HG02798 (cell line): ENCODE data around the gene MDH1.
"Not testable (repeated sequence)": the region's sequence is repeated elsewhere in the genome, so short reads cannot be mapped to it uniquely, and the experiment has no call there.

Source experiments
- ATAC-seq: cut with Tn5 transposase; IDR thresholded peaks from one replicate; pipeline ENCODE4 v1.9.1; 2021; ENCODE audit warnings: mild to moderate bottlenecking; ENCODE audit not compliant: unreplicated experiment, poor library complexity

MDH1 gene

DNA sequence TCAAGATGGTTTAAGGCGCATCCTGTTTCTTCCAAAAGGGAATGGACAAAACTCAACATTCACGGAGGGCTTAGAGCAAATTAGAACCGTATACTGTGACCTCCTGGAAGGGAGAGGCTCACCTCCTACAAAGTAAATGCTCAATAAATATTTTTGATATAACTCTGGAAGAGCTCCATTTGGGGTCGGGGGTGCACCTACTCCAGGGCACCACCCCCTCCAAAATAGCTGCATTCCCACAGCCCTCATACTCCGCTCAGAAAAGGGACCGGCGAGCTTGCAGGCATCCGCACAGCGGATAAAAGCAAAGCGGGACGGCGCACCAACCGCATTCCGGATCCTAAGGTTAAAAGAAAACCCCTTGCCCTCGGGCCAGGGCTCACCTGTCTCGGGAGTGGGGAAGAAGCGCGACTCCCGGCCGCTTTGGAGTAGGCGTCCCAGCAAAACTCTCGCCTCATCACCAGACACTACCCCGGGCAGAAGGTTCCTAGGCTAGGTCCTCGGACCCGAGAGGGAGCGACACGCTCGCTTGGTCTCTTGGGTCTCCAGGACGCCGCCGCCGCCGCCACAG is 864 bp upstream of the MDH1 start:
- no peak for ATAC-seq

DNA sequence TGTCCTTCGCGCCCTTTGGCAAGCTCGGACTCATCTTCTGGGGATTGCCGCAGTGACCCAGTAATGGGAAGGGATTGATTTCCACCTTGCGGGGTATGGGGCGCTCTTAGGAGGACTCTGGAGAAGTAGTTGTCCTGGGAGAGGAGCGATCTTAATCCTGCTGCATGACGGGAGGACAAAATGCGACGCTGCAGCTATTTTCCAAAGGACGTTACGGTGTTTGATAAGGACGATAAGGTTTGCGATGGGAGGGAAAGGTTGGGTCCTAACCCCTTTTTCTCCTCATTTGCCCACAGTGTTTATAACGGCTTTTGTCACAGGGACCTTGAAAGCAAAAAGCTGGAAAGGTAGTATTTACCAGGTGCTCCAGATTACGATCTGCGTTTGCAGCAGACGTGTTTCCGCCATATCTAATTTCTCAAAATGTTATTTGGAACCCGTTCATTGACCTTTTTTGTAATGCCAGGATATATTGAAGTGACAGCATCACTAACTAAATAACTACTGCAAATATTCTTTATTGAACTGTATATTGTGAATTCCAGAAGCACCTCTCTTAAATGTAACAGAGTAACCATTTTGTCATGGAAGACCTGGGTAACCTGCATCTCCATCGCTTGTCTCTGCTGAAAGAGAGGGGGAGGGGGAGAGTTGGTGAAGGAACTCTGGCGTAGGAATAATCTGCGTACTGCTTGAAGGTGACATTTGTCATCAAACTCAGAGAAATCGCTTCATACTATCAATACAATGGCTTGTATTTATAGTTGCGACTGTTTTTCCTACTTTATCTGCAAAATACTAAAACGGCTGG is 590 bp downstream of the MDH1 start:
- ATAC-seq: no peak

DNA sequence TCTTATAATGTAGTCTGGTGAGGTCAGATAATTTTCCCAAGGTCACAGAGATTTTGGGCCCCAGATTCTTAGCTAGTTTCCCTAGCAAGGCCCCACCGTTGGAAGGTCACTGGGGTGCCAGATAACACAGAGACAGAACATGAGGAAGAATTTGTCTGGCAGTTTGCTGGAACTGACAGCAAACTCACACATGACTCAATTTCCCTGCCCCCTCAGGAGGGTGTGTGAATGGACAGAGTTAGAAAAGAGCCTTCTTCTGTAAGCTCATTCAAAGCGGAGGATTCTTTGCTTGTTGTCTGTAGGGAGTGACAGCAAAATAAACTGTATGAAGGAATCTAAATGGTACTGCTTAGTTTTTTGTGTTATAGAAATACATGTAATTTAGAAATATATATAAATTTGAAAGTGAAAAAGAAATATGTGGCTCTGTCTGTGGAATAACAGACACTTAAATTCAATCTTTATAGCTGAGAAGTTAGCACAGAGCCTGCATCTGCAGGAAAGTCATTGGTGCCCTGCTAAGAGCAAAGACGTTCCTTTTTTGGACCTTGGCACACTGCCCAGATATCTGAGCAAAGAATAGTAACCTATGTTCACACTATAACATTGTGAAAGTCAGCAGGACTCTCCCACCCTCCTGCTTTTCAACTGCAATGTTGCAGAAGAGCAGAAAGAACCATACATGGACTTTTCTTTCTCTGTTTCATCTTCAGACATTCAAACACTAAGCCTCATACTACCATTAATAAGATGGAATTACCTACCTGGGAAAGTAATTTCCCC is 2.1 kb downstream of the MDH1 start:
- ATAC-seq: no peak

DNA sequence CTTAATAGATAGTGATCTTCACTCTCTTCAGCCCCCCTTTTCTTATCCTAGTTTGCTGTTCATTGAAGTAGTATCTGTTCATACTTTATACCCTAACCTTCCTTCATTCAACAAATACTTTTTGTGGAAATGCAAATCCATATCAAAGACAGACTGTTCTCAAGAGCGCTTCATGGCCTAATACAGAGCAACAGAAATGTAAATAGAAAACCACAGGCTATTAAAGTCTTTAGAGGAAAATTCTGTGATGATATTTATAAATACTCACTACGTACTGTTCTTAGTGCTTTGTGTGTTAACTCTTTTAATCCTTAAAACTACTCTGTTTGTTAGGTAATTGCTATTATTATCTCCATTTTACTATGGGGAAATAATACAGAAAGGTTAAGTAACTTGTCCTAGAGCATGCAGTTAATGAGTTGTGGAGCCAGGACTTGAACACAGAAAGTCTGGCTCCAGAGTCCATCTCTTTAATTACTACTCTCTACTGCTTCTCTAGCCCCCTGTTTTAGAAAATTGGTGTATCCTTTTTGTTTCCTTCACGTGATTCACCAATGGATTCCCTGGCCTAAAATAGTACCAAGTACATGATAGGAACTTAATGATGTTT is 2.9 kb downstream of the MDH1 start:
- ATAC-seq: no peak

DNA sequence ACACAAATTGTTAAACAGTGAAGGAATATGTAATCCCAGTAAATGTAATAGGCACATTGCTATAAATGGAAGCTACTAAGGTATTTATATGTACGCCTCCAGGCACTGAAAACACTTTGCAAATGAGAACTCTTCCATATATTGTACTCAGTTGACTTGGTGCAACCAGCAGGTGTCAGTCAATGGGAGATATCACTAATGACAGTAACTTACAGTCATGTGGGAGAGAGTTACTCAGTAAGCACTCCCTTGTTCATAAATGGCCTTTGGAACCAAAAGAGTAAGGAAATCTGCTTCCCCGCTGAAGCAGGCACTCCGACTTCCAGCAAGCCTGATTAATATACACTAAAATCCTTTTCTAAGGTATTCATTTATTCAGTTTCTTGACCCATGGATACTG is 5.9 kb downstream of the MDH1 start:
- no peak for ATAC-seq

DNA sequence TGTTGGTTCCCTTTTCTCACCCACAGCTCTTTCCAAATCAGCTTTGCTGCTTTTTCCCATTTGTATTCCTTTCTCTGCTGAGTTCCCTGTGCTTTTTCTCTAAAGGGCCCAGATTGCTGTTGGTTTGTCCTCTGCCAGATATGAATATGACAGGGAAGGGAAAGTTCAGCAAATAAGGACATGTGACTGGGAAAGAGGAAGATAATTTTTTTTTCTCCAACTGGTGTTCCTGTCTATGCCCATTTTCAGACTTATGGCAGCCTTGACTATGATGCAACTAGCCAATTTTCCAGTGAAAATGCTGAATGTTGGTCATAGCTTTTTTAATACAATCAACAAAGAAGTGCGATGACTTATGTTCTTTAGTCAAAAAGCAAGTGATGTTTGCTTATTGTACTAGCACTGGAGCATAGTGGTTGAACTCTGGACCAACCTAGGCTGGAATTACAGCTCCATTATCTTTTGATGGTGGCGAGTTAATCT is 7.7 kb downstream of the MDH1 start:
- no peak for ATAC-seq

DNA sequence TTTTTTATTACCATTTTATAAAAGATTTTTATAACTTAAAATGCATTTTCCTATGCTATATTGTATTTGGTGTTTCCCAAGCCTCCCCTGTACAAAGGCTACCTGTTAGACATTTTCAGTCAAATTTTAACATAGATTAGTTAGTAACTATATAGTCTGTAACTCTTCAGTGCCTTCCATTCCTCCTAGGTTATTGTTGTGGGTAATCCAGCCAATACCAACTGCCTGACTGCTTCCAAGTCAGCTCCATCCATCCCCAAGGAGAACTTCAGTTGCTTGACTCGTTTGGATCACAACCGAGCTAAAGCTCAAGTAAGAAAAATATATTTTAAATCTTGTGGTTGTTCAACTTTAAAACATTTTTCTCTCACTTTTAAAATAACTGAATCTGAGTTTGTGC is 10.2 kb downstream of the MDH1 start:
- no peak for ATAC-seq

DNA sequence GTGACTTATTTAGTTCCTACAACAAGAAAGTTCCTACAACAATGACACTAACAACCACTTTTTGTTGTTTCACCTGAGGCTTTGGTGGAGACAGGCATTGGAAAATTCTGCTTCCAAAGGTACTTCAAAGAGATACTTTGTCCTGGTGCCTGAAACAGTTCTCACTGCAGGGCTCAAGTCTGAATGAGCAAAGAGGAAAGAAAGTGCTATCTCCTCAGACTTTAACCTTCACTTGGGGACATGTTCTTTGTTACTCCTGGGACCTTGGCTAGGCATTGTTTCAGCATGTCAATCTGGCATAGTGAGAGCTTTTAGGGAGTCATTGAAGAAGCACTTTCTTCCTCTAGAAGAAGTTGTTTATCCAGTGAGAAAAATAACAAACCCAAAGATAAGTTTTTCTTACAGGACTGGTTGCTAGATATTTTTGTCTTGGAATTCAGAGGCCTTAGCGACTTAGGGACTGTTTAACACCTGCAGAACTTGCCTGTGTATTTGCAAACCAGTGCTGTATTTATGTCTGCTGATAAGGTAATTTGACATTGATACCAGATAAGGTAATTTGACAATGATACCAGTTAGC is 12.2 kb downstream of the MDH1 start:
- ATAC-seq: no peak

DNA sequence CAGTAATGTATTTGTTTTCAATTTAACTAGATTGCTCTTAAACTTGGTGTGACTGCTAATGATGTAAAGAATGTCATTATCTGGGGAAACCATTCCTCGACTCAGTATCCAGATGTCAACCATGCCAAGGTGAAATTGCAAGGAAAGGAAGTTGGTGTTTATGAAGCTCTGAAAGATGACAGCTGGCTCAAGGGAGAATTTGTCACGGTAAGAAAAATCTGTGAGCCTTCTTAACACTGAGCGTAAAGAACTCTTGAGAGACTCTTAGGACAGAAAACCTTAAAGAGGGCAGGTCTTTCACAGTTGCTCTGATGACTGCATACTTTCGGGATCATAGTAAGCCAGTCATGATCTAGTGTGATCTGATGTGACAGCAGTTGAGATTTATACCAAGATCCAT is 15.9 kb downstream of the MDH1 start:
- no peak for ATAC-seq

DNA sequence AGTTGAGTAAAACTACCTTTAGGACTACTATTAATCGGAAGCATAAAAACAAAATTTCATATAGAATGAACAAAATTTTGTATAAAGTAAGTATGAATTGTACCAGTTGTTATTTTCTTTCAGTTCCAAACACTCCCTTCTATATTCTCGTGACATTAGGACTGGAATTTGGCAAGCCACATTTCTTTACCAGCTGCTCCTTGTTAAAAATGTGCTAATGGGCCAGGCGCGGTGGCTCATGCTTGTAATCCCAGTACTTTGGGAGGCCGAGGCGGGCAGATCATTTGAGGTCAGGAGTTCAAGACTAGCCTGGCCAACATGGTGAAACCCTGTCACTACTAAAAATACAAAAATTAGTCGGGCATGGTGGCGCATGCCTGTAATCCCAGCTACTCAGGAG is 20.1 kb downstream of the MDH1 start:
- ATAC-seq: not testable (repeated sequence)

DNA sequence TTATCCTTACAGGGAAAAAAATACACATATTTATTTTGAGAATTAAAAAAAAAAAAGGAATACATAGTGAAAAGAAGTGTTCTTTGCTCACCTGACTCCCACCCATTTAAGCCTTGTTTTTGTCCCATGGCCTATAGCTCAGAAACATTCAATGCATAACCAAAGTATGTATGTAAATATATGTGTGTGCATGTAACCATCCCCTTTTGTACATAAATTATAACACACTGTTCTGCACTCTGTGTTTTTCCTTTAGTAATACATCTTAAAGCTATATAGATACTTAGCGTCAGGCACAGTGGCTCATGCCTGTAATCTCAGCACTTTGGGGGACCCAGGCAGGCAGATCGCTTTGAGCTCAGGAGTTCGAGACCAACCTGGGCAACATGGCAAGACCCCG is 21.8 kb downstream of the MDH1 start:
- ATAC-seq: no peak

DNA sequence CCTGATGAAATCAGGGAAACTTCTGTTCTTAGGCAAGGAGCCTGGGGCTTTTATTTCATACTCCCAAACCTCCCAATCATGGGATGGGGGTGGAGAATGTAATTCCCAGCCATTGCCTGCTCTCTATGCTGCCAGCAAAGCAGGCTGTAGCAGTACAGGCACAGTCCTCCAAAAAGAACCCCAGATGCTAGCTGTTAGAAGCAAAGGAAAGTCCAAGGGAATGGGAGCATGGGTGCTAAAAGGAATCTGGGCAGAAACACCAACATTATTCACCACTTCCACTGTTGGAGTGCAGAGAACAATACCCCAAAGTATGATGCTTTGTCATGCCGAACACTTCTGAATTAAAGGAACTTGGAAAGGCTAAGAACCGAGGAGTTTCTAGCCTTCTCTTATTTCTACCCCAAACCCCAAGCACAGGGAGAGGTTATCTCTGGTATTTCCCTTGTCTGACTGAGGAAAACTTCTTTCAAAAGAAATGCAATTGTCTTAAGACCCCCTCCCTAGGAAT is 24.7 kb downstream of the MDH1 start:
- ATAC-seq: no peak

DNA sequence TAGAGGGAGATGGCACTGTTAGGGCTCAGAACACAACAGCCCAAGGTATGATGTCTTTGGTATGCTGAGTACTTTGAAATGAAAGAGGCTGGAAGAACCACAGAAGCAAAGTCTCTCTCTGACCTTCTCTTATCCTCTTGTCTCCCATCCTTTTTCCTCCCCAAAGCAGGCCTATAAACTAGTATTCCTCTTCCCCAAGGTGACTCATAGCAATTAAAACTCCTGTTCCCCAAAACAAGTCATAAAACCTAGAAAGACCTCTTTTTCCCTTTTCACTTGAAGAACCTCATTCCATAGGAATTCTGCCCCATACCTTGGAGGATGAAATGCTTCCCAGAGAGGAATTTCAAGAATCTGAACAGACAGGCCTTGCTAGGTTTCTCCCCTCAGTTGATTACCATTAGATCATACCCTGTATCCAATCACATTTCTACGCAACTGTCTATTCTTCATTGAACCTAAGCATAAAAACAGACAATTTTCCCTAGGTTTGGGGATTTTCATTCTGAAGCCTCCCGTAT is 25.7 kb downstream of the MDH1 start:
- no peak for ATAC-seq

DNA sequence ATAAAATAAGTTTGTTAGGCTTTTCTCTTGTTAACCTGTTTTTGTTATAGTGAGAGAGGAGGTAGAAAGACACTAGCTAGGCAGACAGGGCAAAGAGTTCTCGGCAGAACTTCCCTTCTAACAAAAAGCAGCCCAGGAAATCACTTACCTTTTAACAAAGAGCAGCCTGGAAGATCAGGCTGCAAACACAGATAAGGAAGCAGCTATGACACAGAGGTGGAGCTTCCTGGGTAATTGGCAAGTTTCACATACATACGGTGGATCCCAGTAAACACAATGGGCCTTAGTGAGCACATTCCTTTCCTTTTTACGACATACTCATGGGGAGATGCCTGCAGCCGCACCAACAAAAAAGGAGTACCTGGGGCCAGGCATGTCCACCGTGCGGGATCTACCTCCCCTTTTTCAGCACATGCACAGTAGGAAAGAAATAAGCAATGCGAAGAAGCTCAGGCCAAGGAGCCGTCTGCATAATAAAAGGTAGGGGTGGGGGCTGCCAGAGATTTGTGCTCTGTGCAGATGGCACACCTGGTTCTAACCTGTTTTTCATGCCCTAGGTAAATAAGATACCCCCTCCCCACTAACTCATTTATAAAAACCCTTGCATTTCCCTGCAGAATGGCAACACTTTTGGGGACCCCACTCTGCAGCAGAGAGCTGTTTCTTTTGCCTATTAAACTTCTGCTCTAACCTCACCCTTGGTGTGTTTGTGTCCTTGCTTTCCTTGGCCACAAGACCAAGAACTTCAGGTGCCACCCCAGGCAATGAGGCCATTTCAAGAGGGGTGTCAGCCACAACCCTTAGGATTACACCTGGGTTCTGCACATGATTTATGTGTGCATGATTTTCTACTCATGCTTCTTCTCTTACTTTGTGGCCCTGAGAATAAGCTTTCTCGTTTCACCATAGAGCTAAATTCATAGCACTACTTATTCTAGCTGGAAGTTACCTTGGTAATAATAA is 26.5 kb downstream of the MDH1 start:
- ATAC-seq: no peak

DNA sequence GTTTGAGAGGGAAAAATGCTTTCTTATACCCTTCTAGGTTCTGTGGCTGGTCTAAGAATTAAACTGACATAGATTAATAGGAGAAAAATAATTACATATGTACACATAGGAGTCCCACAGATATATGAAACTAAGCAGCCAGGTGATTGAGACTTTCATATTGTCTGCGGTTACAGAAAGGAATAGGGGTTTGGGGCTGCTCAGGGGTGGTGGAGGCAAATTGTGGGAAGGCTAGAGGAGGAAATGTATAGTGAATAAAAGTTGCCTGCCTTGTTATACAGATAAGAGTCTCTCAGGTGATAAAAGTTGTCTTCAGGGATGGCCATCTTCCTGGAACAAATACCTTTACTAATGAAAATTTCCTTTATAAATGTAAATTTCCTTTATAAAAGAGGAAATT is 28.6 kb downstream of the MDH1 start:
- ATAC-seq: no peak

DNA sequence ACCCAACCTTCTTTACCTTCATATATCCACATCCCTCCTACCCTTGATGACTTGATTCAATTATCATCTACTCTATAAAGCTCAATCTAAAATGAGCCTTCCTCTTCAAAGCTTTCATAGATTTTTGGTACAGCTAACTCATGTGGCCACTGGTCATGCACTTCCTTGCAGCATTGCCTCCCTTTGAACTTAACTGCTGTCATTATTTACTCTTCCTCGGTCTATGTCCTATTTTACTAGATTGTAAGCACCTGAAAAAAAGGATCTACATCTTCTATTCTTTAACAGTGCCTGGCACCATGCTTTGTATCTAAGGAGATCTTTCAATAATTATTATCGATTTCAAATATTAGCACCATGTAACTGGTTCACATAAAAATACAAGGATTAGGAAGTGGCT is 30.6 kb downstream of the MDH1 start:
- no peak for ATAC-seq

DNA sequence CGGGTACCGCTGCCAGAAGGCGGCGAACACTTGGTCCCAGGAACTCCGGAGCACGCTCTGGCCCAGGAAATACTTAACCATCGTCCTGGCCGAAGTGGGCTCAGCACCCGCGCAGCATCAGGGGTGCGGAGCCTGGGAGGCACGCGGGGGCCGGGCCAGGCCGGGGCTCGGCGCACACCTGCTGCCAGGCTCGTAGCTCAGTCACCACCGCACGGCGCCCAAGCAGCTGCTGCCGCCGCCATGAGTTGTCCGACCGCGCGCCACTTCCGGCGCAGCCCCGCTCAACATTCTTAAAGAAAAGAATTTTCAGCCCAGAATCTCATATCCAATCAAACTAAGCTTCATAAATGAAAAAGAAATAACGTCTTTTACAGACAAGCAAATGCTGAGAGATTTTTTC is 34.0 kb downstream of the MDH1 start:
- ATAC-seq: no peak

DNA sequence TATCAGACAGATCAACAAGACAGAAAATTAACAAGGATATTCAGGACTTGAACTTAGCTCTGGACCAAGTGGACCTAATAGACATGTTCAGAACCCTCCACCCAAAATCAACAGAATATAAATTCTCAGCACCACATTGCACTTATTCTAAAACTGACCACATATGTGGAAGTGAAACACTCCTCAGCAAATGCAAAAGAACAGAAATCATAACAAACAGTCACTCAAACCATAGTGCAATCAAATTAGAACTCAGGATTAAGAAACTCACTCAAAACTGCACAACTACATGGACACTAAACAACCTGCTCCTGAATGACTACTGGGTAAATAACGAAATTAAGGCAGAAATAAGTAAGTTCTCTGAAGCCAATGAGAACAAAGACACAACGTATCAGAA is 35.0 kb downstream of the MDH1 start:
- not testable (repeated sequence) for ATAC-seq

DNA sequence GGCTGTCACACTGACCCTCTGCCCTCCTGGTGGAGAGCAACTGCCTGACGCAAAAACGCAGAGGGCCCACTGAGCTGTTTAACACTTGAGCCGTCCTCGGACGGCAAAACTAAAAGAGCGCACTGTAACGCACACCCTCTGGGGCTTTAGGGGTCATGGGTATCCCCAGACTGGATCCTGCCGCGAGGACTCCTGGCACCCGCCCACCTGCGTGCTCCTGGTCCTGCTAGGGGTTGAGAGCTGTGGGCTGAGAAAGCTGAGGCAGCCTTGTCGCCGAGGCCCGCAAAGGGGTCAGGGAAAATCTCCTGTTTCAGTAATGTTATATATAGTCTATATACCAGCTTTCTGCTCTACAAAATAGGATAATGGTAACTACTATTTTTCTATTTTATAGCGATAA is 39.1 kb downstream of the MDH1 start:
- ATAC-seq: no peak
